PC-3 (cell line): ENCODE results near the gene SAMMSON. TPM values are rescaled to one million over a fixed set of nuclear protein-coding genes. Genes with fewer than 3 reads are reported as not detected.

ENCODE experiments used
- ATAC-seq: fragments of 200-7000 bp; cut with Tn5 transposase; 2 replicates; pipeline ENCODE4 v1.9.1; 2020; ENCODE audit warnings: mild to moderate bottlenecking, moderate library complexity
- BruUV-seq: library from RNA; stranded (reverse); fragments of 400-500 nt; replicated peaks from 2 replicates; lab custom pipeline; 2021; lab: Mats Ljungman, UMichigan
- CTCF ChIA-PET: fragments of 300-600 bp; sonication (Branson Sonifier 250); formaldehyde crosslinking; loops from one replicate; lab custom pipeline; 2022; ENCODE audit warnings: antibody characterized with exemption; lab: Charles Lee
- POLR2A ChIA-PET: fragments of 300-600 bp; sonication (Branson Sonifier 250); formaldehyde crosslinking; loops from one replicate; lab custom pipeline; 2022; ENCODE audit warnings: antibody characterized with exemption; ENCODE audit not compliant: unreplicated experiment; lab: Charles Lee
- DNase-seq: peaks from one replicate; pipeline ENCODE4 v3.0.0-alpha.2; 2015
- H2AFZ ChIP-seq: fragments of 300-600 bp; sonication (generic); 2 replicates; pipeline ENCODE4 v1.6.0; 2016; ENCODE audit warnings: antibody characterized with exemption, low read length
- H3F3A ChIP-seq: fragments of 300-600 bp; sonication (generic); one replicate; pipeline ENCODE4 v1.6.0; 2017; ENCODE audit warnings: antibody characterized with exemption, low read length, control low read depth, mild to moderate bottlenecking; ENCODE audit not compliant: unreplicated experiment
- H3K27ac ChIP-seq: fragments of 300-600 bp; sonication (generic); 2 replicates; pipeline ENCODE4 v1.5.1; 2016; ENCODE audit warnings: mild to moderate bottlenecking, low read length
- H3K27me3 ChIP-seq: fragments of 300-600 bp; sonication (generic); 2 replicates; pipeline ENCODE4 v1.6.1; 2016; ENCODE audit warnings: low read length, mixed read lengths
- H3K36me3 ChIP-seq: fragments of 300-600 bp; sonication (generic); 2 replicates; pipeline ENCODE4 v1.6.1; 2016; ENCODE audit warnings: low read depth, mixed run types, low read length, mixed read lengths
- H3K4me1 ChIP-seq: fragments of 300-600 bp; sonication (generic); 2 replicates; pipeline ENCODE4 v1.5.1; 2016; ENCODE audit warnings: low read length; ENCODE audit not compliant: insufficient read depth
- H3K4me2 ChIP-seq: fragments of 300-600 bp; sonication (generic); 2 replicates; pipeline ENCODE4 v1.6.0; 2016; ENCODE audit warnings: low read length
- H3K4me3 ChIP-seq: fragments of 300-600 bp; sonication (generic); 2 replicates; pipeline ENCODE4 v1.5.1; 2016; ENCODE audit warnings: mild to moderate bottlenecking, low read length, mixed read lengths
- H3K79me2 ChIP-seq: fragments of 300-600 bp; sonication (generic); 2 replicates; pipeline ENCODE4 v1.6.1; 2017; ENCODE audit warnings: low read length, mixed read lengths
- H3K9ac ChIP-seq: fragments of 300-600 bp; sonication (generic); 2 replicates; pipeline ENCODE4 v1.6.0; 2016; ENCODE audit warnings: mild to moderate bottlenecking, low read length
- H3K9me2 ChIP-seq: fragments of 300-600 bp; sonication (generic); replicated peaks from 2 replicates; pipeline ENCODE4 v1.6.1; 2016; ENCODE audit warnings: mixed run types, low read length, mixed read lengths
- H3K9me3 ChIP-seq: fragments of 300-600 bp; sonication (generic); 2 replicates; pipeline ENCODE4 v1.6.1; 2016; ENCODE audit warnings: low read length, mixed read lengths
- H4K20me1 ChIP-seq: fragments of 300-600 bp; sonication (generic); 2 replicates; pipeline ENCODE4 v1.6.1; 2016; ENCODE audit warnings: low read length, mixed read lengths
- EZH2 ChIP-seq: fragments of 300-600 bp; sonication (generic); IDR thresholded peaks from one replicate; pipeline ENCODE4 v1.6.1; 2017; ENCODE audit warnings: antibody characterized with exemption, mild to moderate bottlenecking, low read length; ENCODE audit not compliant: unreplicated experiment
- EZH2phosphoT487 ChIP-seq: fragments of 300-600 bp; sonication (generic); IDR thresholded peaks from 2 replicates; pipeline ENCODE4 v1.6.1; 2018; ENCODE audit warnings: mild to moderate bottlenecking, antibody characterized with exemption, low read length, borderline replicate concordance
- intact Hi-C: fragments of 100-400 bp; cut with micrococcal nuclease; formaldehyde crosslinking; loops from 2 replicates; pipeline ENCODE4 v1.9.0; 2023
- total RNA-seq: library from RNA; depleted of rRNA; stranded (reverse); fragments of >200 nt; gene quantifications from 2 replicates; pipeline ENCODE4 v1.2.3, GENCODE V29; 2014
- TF ChIP-seq, protein P1 (sequence below): fragments of 300-600 bp; sonication (generic); conservative IDR thresholded peaks from 2 replicates; pipeline ENCODE4 v1.5.1; 2017; ENCODE audit warnings: antibody characterized with exemption, low read depth, mild to moderate bottlenecking, low read length

Gene SAMMSON
- total RNA-seq, 1 experiment from 2014 or later = not detected

DNA sequence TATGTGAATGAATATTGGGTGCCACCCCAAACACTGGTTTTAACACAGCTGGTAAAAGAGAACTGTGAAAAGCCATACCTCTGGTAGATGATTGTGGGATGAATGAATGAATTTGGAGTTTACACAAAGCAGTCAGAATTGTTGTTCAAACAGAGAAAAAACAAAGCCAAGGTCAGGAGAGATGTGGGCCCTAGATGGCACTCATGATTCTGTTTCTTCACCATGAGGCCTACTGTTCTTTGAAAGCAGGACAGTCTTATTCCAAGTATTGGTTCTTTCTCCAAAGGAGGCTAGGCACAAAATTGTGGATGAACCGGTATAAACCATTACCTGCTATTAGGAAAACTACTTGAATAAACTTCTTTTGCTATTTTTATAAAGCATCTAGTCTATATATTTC is 97.6 kb downstream of the SAMMSON start:
- Histone ChIP-seq H3K4me1 (no peaks in the 10 kb centered on the region), H3K9ac (no peak overlapping the region), H2AFZ (no peak overlapping the region), H3K27ac (no peak overlapping the region), H3K4me2 (no peak overlapping the region), H3K4me3 (no peak overlapping the region), H4K20me1 (no peaks in the 10 kb centered on the region), H3K36me3 (no peaks in the 10 kb centered on the region), H3K9me2 (no peaks in the 10 kb centered on the region), H3F3A (no peaks in the 10 kb centered on the region), H3K9me3 (no peaks in the 10 kb centered on the region), H3K27me3 (no peaks in the 10 kb centered on the region), H3K79me2 (no peaks in the 10 kb centered on the region)
- ATAC-seq (no peak), DNase-seq (no peak)
- POLR2A ChIA-PET = no interaction called here
- no TSS peak for BruUV-seq
- CTCF ChIA-PET = no interaction called here
- intact Hi-C loops = no loop called here
- no peak for TF ChIP-seq EZH2
- TF ChIP-seq, protein P1, sequence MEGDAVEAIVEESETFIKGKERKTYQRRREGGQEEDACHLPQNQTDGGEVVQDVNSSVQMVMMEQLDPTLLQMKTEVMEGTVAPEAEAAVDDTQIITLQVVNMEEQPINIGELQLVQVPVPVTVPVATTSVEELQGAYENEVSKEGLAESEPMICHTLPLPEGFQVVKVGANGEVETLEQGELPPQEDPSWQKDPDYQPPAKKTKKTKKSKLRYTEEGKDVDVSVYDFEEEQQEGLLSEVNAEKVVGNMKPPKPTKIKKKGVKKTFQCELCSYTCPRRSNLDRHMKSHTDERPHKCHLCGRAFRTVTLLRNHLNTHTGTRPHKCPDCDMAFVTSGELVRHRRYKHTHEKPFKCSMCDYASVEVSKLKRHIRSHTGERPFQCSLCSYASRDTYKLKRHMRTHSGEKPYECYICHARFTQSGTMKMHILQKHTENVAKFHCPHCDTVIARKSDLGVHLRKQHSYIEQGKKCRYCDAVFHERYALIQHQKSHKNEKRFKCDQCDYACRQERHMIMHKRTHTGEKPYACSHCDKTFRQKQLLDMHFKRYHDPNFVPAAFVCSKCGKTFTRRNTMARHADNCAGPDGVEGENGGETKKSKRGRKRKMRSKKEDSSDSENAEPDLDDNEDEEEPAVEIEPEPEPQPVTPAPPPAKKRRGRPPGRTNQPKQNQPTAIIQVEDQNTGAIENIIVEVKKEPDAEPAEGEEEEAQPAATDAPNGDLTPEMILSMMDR = no peak
- TF ChIP-seq EZH2phosphoT487 = no peak

DNA sequence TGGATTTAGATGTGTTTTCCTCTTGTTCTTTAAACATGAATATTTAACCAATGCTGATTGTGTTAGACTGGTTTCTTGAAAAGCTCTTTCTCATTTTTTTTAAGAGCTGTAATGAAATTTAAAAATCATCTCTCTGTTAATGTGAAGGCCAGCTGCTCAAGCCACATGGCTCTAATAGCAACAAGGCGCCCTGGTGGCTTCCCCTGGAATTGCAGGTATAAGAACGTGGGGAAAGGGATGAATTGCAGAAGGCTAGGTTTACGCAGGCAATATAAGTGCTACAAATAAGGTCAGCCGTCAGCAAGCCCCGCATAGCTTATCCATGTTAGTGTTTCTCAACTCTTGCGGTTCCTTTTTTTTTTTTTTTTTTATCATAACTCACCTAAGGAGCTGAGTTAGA is 108.5 kb downstream of the SAMMSON start:
- Histone ChIP-seq H3K4me2 (no peak overlapping the region), H3K4me1 (no peaks in the 10 kb centered on the region), H2AFZ (no peak overlapping the region), H3K9me3 (no peaks in the 10 kb centered on the region), H3K27me3 (no peaks in the 10 kb centered on the region), H3K27ac (no peak overlapping the region), H3K36me3 (no peaks in the 10 kb centered on the region), H3K4me3 (no peak overlapping the region), H3K9me2 (no peaks in the 10 kb centered on the region), H3K79me2 (no peaks in the 10 kb centered on the region), H3F3A (no peaks in the 10 kb centered on the region), H4K20me1 (no peaks in the 10 kb centered on the region), H3K9ac (no peak overlapping the region)
- intact Hi-C loops = no loop called here
- no peak for ATAC-seq
- BruUV-seq = no TSS peak
- ChIA-PET POLR2A (no interaction called here), CTCF (interaction anchor here (0.5 kb wide), 1 partner anchor 18 kb away, joined by 4 read pairs; no protein-coding TSS in a partner anchor)
- DNase-seq = peak; percentile 27
- no peak for TF ChIP-seq EZH2
- TF ChIP-seq, protein P1 = peak; percentile 48

DNA sequence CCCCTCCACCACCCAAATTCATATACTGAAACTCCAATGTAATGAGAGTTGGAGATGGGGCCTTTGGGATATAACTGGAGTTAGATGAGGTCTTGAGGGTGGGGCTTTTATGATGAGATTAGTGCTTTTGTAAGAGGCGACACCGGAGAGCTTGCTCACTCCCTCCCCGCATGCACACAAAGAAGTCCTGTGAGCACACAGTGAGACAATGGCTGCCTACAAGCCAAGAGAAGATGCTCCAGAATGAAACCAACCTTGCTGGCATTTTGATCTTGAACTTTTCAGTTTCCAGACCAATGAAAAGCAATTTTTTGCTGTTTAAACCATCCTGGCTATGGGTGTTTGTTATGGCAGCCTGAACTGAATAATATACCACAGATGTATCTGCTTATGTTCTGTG is 109.0 kb downstream of the SAMMSON start:
- intact Hi-C loops = no loop called here
- no peaks in the 10 kb centered on the region for H3K4me1 ChIP-seq
- ChIA-PET POLR2A (no interaction called here), CTCF (interaction anchor here (0.5 kb wide), 1 partner anchor 18 kb away, joined by 4 read pairs; no protein-coding TSS in a partner anchor)
- no peak overlapping the region for H3K4me3 ChIP-seq
- TF ChIP-seq EZH2 = no peak
- TF ChIP-seq EZH2phosphoT487 = no peak
- TF ChIP-seq, protein P1 = no peak
- no peaks in the 10 kb centered on the region for H3F3A ChIP-seq
- no peaks in the 10 kb centered on the region for H3K27me3 ChIP-seq
- no peaks in the 10 kb centered on the region for H3K9me2 ChIP-seq
- no peak for ATAC-seq
- no peak overlapping the region for H3K27ac ChIP-seq
- no peak overlapping the region for H3K9ac ChIP-seq
- no peaks in the 10 kb centered on the region for H3K9me3 ChIP-seq
- H3K4me2 ChIP-seq = no peak overlapping the region
- no peaks in the 10 kb centered on the region for H3K36me3 ChIP-seq
- no peak overlapping the region for H2AFZ ChIP-seq
- no peaks in the 10 kb centered on the region for H3K79me2 ChIP-seq
- no peak for DNase-seq
- H4K20me1 ChIP-seq = no peaks in the 10 kb centered on the region
- no TSS peak for BruUV-seq
